Cortex of kidney (tissue), 1 donor: ENCODE data around the gene BEAN1.

Source experiments
- DNase-seq: peaks from one replicate; lab custom pipeline; 2025; lab: John Stamatoyannopoulos, UW

Gene BEAN1

GRCh38 chr16:66395806-66396555, 31.1 kb upstream of the BEAN1 start:
- DNase-seq, result no peak

GRCh38 chr16:66397736-66398433, 29.2 kb upstream of the BEAN1 start:
- DNase-seq, result no peak

- no peak for DNase-seq
These were observed 28.1 kb upstream of the BEAN1 start for GRCh38 chr16:66399031-66399430.

- DNase-seq, result no peak
These were observed 27.2 kb upstream of the BEAN1 start for GRCh38 chr16:66399930-66400329.

GRCh38 chr16:66400503-66401380, 26.4 kb upstream of the BEAN1 start:
- no peak for DNase-seq

GRCh38 chr16:66401610-66402009, 25.5 kb upstream of the BEAN1 start:
- DNase-seq, result no peak

- DNase-seq, result no peak
These were observed 24.9 kb upstream of the BEAN1 start for GRCh38 chr16:66402166-66402565.

- DNase-seq, result no peak
These were observed 24.4 kb upstream of the BEAN1 start for GRCh38 chr16:66402591-66403230.

GRCh38 chr16:66403531-66404145, 23.5 kb upstream of the BEAN1 start:
- DNase-seq, result no peak

GRCh38 chr16:66405057-66405783, 21.9 kb upstream of the BEAN1 start:
- no peak for DNase-seq

GRCh38 chr16:66406534-66407221, 20.4 kb upstream of the BEAN1 start:
- no peak for DNase-seq

- DNase-seq, result no peak
These were observed 18.7 kb upstream of the BEAN1 start for GRCh38 chr16:66408163-66409048.

GRCh38 chr16:66409156-66409555, 17.9 kb upstream of the BEAN1 start:
- no peak for DNase-seq

- no peak for DNase-seq
These were observed 14.9 kb upstream of the BEAN1 start for GRCh38 chr16:66412182-66412581.

- DNase-seq, result no peak
These were observed 12.2 kb upstream of the BEAN1 start for GRCh38 chr16:66414891-66415290.

GRCh38 chr16:66416136-66416535, 11.0 kb upstream of the BEAN1 start:
- no peak for DNase-seq

GRCh38 chr16:66416939-66417700, 10.0 kb upstream of the BEAN1 start:
- DNase-seq, result no peak

GRCh38 chr16:66418165-66418962, 8.7 kb upstream of the BEAN1 start:
- no peak for DNase-seq
